HG03521 (cell line): ENCODE data around the gene HTR3C.
"Not testable (repeated sequence)": the region's sequence is repeated elsewhere in the genome, so short reads cannot be mapped to it uniquely, and the experiment has no call there.

Experiments used
- ATAC-seq: cut with Tn5 transposase; IDR thresholded peaks from one replicate; pipeline ENCODE4 v1.9.1; 2021; ENCODE audit warnings: mild to moderate bottlenecking, moderate library complexity; ENCODE audit not compliant: unreplicated experiment

HTR3C gene, protein sequence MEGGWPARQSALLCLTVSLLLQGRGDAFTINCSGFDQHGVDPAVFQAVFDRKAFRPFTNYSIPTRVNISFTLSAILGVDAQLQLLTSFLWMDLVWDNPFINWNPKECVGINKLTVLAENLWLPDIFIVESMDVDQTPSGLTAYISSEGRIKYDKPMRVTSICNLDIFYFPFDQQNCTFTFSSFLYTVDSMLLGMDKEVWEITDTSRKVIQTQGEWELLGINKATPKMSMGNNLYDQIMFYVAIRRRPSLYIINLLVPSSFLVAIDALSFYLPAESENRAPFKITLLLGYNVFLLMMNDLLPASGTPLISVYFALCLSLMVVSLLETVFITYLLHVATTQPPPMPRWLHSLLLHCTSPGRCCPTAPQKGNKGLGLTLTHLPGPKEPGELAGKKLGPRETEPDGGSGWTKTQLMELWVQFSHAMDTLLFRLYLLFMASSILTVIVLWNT

DNA sequence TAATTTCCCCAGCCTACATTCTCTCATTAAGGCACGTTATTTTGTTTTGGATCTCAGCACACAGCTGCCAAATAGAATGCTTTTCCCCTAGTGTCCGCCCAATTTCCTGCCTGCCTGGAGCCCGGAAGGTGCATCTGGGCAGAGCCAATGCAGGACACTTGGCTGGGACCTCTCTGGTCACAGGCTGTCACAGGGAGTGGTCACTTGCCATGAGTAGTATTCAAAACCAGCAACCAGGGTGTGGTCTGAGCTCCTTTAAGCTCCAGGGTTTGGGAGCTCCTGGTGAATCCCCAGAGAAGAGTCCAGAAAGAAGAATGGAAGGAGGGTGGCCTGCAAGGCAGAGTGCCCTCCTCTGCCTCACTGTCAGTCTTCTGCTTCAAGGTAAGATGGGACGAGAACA, at the start of gene HTR3C:
Gene HTR3C (plus strand): TSS at position 281 of the 400 bp plus-strand sequence. CDS start 34 bp downstream, at position 315.
- no peak for ATAC-seq

DNA sequence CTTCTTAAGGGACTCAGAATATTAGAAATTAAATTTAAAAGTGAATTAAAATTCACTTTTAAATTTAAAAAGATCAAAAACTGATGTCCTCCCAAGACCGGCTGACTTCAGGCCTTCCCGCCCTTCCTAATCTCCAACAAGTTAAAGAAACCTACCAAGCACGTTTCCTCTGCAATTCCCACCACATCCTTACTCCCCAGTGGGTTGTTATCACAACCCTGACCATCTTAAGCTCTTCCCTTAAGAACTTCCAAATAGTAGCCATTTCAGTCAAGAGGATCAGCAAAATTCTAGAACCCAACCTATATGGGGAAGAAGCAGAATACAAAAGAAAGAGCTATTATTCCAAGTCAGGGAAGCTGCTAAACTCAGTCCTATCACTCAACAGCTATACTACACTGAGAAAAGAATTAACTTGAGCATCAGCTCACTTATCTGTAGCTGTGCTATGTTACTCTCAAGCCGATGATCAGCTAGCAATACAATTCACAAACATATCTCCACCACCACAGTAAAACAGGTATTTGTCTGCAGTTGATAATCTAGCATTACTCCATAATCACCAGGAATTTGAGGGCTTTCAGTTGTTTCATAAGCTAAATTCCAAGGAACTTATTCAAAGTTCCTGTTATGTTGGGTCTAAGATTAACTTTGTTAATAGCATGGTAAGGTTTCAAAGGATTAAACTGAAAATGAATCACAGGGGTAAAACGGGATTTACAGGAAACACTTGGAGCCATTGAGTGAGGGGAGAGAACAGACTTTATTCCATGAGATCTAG, 49.5 kb upstream of the HTR3C start:
- no peak for ATAC-seq

DNA sequence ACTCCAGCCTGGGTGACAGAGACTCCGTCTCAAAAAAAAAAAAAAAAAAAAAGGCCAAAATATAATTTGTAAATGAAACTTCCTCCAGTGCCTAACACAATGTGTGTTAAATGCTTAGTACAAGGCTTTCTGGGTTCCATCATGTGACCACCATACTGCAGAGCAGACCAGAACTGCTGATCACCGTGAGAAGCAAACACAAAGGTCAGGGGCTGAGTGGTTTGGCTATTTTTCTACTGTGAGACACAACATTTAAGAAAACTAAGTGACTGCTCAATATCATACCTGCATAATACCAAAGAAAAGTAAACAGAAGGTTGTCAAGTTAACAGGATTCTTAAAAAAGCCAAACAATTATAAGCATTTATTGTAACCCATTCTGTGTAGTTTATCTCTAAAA, 48.4 kb upstream of the HTR3C start:
- no peak for ATAC-seq

DNA sequence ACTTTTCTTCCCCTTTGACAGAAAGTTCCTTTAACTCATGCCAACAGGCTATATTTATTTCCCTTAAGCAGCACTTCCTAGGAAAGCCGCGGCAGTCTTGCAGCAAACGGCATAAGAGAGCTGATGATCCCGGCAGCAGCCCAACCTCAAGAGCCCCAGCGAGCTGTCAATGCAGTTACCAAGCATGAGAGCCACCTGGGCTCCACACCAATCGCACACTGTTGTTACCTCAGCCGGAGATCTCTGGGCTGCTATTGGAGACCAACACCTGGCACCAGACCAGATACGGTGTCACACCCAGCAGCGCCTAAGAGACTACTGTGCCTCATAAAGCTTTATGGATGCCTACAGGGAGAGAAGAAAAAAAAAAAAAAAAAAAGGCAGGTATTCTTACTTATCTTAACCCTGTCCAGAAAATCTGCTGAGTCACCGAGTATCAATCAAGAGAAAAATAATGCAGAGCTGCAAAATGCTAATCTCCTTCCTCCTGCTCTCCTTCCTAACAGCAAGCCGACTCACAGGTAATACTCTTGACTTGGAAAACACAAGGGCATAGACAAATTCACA, 46.8 kb upstream of the HTR3C start:
- ATAC-seq: peak; percentile 79

DNA sequence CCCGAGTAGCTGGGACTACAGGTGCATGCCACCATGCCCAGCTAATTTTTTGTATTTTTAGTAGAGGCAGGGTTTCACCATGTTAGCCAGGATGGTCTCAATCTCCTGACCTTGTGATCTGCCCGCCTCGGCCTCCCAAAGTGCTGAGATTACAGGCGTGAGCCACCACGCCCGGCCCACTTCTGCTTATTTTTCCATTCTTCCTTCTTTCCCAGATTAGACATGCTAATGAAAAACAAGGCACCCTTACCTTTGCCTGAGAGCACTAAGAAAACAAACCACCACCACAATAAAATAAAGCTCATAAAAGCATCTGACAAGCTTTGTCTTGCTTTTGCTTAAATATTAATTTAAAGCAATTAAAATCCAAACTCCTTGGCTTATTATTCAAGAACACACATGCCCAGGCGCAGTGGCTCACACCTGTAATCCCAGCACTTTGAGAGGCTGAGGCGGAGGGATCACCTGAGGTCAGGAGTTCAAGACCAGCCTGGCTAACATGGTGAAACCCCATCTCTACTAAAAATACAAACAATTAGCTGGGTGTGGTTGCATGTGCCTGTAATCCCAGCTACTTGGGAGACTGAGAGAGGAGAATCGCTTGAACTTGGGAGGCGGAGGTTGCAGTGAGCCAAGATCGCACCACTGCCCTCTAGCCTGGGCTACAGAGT, 45.6 kb upstream of the HTR3C start:
- ATAC-seq: not testable (repeated sequence)

DNA sequence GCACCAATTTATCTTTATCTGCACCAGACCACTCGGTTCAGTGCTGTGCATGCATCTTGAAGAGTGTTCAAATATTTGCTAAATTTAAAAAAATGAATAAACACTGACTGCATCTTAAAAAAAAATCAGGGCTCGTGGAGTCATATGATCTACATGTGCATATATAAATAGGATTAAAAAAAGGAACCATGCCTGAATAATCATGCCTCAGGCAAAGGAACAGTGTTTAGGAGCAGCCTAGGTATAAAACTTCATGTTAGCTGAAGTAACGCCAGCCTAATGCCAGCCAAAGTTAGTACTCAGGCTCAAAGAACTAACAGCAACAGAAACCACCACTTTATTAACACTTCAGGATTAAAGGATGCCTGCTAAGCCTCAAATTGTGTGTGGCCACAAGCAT, 44.7 kb upstream of the HTR3C start:
- ATAC-seq: no peak

DNA sequence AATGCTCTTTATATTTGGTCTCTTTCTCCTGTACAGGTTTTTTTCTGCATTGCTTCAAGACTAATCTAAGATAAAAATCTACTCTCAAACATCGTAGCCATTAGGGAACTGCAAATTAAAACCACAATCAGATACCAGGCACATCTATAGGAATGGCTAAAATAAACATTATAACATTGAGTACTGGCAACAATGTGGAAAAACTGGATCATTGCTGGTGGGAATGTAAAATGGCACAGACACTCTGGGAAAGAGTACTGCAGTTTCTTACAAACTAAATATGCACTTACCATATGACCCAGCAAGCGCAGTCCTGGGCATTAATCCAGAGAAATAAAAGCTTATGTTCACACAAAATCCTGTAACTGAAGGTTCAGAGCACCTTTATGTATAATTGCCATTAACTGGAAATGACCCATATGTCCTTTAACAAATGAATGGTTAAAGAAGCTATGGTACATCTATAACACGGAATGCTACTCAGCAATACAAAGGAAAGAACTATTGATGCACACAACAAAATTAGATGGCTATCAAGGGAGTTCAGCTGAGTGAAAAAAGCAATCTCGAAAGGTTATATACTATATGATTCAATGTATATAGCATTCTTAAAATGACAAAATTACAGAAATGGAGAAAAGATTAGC, 41.5 kb upstream of the HTR3C start:
- no peak for ATAC-seq

DNA sequence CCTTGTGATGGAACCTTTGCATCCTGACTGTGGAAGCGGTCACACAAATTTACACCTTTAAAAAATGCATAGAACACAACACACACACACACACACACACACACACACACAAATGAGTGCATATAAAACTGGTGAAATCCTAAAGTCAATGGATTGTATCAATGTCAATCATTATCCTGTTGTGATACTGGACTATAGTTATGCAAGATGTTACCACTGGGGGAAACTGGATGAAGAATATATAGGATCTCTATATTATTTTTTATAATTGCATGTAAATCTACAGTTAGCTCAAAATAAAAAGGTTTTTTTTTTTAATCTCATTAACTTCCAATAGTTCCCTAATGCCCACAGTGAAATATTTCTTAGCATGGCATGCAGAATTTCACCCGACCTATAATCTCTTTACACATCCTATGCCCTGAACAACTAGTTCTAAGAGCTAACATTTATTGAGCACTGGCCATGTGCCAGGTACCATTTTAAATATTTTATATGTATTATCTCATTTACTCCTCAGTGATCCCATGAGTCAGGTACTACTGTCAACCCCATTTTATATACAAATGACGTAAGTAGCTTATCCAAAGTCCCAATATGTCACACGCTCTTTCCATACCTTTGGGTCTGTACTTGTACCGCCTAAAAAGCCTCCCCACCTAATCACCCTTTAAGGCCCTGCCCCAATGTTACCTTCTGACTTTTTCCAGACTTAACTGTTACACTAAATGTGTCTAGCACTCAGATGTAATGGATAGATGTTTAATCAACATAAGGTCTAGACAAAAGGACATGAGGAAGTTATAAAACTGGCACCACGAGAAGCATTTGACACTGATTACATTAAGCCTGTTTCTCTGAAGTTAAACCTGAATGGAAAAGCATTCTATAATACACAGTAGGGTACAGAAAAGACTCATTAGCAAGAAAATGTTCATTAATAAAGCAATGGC, 40.6 kb upstream of the HTR3C start:
- no peak for ATAC-seq

DNA sequence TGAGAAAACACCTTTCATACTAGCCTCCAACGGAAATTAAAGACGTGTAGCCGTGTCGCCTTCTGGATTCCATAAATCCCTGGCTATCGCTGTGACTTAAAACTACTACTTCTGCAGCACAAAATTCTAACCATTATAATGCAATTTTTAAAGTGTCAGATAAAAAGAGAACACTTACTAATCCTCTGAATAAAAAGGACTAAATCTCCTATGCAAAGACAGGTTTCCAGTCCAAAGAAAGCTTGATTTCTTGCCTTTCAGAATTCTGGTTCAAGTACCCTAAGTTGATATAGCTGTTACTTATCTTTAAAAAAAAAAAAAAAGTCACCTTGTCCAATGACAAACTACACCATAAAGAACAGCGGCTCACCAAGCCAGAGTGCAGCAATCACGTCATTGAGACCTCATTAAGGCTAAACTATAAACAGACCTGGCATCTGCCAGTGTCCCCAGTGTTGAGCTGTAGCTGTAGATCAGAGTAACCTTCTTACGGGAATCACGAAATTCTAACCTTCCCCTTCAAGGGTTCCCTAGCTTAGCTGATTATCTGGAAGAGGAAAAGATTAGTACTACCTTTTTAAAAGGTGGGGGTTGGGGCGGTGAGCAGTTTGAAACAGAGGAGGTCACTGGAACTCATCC, 37.3 kb upstream of the HTR3C start:
- no peak for ATAC-seq

DNA sequence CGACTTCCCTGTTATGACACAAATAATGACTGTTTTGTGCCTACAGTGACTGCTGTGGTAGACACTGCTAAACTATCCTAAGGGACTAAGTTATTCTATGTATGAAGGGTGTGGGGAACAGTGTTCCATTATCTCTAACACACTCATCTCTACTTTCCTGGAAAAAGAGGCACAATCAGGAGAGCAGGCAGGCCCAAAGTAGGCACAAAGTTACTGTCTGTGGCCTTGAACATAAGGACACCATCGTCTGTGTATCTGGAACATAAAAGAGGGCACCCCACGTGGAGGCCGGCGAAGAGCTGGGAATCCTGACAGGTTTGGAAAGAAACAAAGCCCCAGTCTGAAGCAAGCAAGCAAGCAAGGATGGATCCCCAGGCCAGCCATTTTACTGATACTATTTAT, 36.7 kb upstream of the HTR3C start:
- no peak for ATAC-seq

DNA sequence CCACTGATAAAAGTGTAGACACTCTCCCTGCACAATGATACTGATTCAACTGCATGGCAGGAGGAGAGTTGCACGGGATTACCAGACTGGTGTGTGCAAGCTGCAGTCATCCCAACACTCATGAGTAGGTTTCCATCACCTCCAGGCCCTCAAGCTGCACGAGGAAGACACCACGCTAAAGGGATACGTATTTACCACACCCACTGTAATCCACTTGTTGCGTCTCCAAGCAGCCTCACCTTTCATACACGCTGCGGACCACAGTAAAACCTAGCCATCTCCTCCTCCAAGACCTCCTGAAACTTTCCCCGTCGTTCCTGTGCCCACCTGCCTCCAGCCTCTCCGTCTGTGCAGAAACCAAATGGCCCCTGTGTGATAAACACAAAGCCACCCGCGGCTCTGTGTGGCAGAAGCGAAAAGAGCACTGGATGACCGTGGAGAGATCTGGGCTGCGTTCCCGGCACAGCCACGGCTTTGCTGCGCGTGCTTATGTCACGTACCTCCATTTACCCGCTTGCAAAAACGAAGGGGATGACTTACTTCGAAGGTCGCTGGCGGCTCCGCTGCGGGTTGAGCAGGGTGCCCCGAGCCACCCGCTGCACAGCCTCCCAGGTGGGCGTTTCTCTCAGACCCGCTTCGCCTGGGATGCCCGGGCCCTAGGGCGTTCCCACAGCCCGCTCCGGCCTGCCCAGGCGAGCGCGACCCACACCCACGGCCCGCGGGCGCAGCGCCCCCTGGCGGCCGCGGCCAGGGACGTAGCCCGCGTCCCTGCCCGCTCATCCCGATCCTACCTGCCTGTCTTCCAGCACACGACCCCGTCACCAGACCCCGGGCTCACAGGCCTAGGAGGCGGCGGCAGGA, 35.8 kb upstream of the HTR3C start:
- ATAC-seq: peak; percentile 72

DNA sequence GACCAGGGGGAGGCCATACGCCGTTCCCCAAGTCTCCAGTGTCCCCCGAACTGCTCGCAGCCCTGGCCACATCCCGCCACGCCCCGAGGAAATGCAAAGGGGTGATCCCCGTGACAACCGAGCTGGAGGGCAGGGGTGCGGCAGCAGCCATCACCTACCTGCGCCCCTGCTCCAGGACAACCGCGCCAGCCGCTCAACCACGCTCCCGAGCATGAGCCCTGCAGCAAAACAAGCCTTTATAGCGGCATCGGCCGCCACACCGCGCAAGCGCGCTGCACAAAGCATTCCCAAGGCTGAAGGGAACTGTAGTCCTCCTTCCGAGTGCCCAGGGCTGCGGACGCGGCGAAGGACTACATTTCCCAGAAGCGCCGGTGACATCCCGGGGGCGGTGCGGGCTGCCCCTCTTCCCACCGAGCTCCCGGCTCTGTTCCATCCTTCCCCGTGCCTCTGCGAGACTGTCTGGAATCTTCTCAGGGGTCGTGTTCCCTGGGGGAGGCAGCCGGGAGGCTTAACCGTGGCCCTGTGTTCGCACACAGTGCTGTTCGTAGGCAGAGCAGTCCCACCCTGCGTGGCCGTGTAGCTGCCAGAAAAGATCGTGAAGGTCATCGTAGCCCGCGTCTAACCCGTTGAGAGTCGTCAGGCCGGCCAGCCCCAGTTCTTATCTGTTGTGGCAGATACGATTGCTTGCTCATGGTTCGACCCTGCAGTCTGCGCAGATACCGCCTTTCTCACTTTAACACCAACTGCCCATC, 35.0 kb upstream of the HTR3C start, which contains the start of gene ABCC5:
Gene ABCC5 (minus strand): TSS at position 213 of the 752 bp plus-strand sequence. CDS start 3,492 bp downstream, outside the sequence.
- ATAC-seq: peak; percentile 90

DNA sequence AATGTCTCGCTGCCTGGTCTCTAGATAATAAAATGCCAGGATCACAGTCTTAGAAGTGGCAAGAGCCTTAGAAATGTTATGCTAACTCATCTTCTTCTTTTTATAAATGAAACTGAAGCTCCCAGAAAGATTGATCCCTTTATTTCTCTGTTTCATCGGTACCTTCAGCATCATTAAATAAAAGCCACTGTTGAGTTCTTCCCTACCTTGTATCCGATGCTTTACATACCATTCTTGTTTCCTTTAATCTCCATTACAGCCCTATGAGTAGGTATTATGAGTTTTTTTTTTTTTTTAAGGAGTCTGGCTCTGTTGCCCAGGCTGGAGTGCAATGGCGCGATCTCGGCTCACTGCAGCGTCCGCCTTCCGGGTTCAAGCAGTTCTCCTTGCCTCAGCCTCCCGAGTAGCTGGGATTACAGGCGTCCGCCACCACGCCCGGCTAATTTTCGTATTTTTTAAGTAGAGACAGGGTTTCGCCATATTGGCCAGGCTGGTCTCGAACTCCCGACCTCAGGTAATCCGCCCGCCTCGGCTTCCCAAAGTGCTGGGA, 34.3 kb upstream of the HTR3C start:
- no peak for ATAC-seq

DNA sequence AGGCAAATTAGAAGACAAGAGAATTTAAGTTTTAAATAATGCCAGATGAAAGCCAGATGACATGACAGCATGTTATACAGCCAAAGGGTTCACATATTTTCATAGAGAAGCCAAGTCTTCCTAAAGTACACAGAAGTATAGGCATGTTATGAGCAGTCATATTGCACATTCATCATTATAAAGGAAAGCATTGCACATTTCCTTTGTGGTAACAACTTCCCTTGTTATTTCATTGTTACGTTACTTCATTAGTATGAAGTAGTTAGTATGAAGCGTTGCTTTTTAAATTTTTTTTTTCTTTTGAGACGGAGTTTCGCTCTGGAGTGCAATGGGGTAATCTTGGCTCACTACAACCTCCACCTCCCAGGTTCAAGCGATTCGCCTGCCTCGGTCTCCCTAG, 30.5 kb upstream of the HTR3C start:
- ATAC-seq: no peak

DNA sequence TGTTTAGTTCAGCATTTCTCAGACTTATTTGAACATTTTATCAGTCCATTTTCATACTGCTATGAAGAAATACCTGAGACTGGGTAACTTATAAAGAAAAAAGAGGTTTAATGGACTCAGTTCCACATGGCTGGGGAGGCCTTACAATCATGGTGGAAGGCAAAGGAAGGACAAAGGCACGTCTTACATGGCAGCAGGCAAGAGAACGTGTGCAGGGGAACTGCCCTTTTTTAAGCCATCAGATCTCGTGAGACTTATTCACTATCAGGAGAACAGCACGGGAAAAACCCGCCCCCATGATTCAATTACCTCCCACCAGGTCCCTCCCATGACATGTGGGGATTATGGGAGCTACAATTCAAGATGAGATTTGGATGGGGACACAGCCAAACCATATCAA, 27.6 kb upstream of the HTR3C start:
- not testable (repeated sequence) for ATAC-seq

DNA sequence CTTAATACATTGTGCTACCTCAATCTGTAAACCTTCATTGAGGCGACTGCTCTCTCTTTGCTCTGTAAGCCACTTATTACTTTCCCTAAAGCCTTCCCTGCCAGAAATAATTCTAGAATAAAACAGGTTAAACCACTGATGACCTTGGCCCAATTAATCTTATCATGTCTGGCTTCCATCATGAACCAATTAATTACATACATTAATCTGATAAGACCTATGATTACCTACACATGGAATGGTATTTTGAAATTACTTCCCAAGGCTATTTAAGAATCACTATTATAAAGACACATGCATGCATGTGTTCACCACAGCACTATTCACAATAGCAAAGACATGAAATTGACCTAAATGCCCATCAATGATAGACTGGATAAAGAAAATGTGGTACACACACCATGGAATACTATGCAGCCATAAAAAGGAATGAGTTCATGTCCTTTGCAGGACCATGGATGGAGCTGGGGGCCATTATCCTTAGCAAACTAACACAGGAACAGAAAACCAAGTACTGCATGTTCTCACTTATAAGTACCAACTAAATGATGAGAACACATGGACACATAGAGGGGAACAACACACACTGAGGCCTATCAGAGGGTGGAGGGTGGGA, 24.5 kb upstream of the HTR3C start:
- ATAC-seq: not testable (repeated sequence)

DNA sequence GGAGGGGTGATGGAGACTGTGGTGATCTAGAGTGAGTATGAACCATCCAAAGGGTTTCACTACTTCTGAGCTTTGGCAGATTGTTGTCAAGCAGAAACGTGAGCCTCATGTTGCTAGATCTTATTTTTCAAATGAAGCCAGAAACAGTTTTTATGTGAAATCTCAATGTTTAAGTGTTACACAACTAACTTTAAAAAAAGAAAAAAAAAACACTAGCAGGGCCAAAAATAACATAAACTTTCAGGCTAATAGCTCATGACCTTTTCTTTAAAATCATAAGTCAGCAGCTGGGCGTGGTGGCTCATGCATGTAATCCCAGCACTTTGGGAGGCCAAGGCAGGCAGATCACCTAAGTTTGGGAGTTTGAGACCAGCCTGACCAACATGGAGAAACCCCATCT, 23.4 kb upstream of the HTR3C start:
- ATAC-seq: no peak
